Fibroblast of peridontal ligament (primary cell): ENCODE measurements around the gene YBX3.
A peak's percentile ranks its signal among the peaks of the same experiment; 100 is the strongest.
"Not testable (repeated sequence)": the region's sequence is repeated elsewhere in the genome, so short reads cannot be mapped to it uniquely, and the experiment has no call there.

Experiments
- DNase-seq: peaks from one replicate; pipeline ENCODE4 v3.0.0-alpha.2; 2010; ENCODE audit errors: extremely low read depth

YBX3 gene

GRCh38 chr12:10722905-10723746, at the start of gene YBX3:
Gene YBX3 (minus strand): TSS chr12:10723323. CDS start chr12:10723111, 212 bp downstream.
- DNase-seq, result peak; percentile 79

DNA sequence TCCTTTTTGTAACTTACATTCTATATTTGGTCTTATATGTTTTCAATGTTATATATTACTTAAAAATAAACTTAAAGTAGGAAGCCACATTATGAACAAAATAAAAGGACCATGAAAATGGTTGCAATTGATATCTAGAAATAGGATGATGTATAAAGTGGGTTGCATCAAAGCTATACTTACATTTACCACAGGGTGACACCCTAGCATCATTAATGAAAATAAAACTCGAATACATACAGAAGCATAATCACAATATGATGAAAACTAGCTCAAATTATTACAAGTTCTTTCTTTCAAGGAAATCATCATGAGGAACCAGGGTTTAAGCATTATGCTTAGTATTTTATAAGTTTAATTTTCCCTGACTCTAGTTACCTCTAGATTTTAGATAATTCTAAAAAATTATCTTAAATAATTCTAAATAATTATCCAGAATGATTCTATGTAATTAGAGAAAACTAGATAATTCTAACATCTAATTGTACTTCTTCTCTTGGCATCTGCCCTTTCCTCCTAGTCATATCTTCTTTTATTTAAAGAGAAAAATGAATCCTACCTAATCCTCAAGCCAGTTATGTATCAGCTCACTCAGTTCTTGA, 48.1 kb upstream of the YBX3 start:
- DNase-seq, result peak; percentile 70

DNA sequence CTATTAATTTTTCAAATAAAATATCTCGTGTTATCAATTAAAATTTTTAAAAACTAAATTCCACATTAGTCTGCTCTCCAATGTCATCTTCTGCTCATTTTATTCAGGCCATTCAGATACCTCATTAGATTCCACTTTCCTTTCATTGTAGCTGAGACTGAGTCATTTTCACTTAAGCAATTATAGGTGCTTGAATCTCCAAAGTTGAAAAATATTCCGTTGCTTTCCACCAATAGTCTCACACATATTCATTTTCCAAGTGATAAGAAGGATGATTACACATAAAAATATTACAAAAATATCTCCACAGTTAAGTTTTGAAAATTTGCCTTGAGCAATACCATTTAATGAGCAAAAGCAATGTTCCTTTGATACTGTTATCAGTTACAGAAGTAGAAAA, 36.5 kb upstream of the YBX3 start:
- no peak for DNase-seq

DNA sequence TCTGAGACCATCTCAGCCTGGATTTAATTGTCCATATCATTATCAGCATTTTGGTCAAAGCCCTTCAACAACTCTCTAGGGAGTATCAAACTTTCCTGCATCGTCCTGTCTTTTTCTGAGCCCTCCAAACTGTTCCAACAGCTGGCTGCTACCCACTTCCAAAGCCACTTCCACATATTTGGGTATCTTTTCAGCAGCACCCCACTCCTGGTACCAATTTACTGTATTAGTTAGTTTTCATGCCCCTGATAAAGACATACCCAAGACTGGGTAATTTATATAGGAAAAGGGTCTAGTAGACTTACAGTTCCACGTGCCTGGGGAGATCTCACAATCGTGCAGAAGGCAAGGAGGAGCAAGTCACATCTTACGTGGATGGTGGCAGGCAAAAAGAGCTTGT, 33.1 kb upstream of the YBX3 start:
- DNase-seq, result no peak

DNA sequence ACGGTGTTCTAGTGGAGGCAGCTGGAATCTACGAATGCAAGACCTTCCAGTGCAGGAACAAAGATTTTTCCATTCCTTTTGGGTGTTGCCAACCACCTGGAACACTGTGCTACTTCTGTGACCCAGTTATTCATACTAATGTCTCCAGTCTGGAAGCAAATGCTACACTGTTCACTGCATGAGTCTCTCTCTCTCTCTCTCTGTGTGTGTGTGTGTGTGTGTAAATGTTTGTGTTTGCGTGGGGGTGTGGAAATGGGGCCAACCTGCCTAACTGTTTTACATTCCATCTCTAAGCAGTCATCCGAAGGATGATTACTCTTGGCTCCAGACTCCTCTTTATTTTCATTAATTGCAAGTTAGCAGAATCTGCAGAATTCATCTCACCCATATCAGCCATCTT, 29.9 kb upstream of the YBX3 start:
- DNase-seq, result no peak

DNA sequence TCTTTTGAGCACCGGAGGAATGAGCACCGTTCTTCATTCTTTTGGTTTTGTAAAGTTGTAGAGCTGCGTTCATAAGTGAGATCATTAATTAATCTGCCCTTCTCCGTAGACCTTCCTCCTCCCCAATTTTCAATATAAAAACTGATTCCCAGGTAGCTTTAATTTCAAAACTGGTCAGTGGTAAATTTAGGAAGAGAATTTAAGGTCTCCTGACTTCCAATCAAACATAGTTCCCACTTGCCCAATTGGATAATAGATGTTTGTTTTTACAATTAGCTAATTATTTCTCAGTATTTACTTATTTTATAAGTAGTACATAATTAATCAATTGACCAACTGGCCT, 27.2 kb upstream of the YBX3 start:
- DNase-seq, result no peak

DNA sequence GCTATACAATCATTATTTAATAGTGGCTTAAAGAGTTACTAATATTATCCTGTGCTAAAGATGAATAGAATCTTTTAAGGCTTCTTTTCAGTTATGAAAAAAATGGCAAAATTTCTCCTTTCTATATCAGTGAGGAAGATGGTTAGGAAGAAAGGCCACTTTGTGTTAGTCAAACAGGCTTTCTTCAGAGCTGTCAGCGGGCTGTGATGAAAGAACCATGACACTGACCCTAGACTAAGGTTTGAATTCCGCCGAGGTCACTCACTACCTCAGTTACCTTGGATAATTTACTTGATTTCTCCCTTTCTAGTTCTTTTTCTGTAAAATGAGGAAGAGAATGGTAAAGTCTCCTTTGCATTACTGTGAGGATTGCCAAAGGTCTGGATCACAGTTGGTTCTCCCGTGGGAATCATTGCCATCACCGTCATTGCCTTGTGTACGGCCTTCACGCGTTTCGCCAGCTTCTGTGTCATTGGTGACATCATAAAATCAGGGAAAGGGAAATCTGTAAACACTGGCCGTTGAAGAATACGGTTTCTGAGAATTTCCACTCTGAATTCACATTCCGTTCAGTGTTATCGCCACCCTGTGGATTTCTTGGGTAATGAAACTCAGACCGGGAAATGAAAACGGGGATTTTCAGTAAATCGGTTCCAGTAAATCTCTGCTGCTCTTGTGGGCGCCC, 26.7 kb upstream of the YBX3 start:
- DNase-seq, result peak; percentile 99

GRCh38 chr12:10747730-10748129, 24.6 kb upstream of the YBX3 start:
- DNase-seq, result no peak

DNA sequence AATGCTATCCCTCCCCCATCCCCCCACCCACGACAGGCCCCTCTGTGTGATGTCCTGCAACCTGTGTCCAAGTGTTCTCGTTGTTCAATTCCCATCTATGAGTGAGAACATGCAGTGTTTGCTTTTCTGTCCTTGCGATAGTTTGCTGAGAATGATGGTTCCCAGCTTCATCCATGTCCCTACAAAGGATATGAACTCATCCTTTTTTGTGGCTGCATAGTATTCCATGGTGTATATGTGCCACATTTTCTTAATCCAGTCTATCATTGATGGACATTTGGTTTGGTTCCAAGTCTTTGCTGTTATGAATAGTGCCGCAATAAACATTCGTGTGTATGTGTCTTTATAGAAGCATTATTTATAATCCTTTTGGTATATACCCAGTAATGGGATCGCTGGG, 20.3 kb upstream of the YBX3 start:
- DNase-seq, result not testable (repeated sequence)

DNA sequence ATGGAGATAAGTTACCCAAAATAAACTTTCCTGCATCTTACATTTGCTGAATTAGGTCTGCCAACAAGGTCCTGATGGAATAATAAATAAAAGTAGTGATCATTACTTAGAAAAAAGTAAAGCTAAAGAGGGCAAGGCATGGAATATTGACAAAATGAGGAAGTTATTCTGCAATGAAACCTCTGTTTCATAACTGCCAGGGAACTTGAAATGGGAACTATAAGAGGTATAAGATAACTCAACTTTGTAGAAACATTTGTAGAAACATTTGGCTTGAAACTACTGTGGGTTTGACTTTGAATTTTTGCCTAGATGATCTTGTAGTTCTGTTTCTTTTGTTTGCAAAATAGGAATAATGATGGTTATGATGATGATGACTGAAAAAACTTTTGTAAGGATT, 18.7 kb upstream of the YBX3 start:
- DNase-seq, result no peak

- DNase-seq, result no peak
Observed at GRCh38 chr12:10740182-10740581, 17.1 kb upstream of the YBX3 start.

DNA sequence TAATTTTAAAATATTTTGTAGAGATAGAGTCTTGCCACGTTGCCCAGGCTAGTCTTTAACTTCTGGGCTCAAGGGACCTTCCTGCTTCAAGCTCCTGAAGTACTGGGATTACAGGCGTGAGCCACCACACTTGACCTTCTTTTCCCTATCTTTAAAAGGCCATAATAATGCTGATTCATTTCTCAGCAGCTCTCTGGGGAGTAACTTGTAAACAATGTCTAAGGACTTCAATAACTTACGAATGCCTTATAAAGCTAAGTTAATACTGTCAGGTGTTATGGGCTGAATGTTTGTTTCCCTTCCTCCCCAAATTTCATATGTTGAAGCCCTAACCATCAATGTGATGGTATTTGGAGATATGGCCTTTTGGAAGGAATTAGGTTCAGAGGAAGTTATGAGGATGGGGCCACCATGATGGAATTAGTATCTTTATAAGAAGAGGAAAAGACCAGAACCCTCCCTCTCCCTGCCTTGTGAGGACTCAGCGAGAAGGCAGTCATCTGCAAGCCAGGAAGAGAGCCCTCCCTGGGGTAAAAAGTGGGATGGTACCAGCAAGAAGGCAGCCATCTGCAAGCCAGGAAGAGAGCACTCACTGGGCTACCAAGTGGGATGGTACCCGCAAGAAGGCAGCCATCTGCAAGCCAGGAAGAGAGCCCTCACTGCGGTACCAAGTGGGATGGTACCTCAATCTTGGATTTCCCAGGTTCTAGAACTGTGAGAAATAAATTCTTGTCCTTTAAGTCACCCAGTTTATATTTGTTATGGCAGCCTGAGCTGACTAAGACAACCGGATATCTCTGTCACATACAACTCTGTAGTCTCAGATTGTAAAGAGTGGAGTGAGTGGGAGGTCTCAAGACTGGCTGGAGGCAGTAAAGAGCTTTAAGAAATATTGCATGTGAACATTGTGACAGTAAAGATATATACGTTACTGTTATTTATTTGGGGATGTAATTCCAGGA, 16.3 kb upstream of the YBX3 start:
- no peak for DNase-seq

GRCh38 chr12:10737249-10737648, 14.1 kb upstream of the YBX3 start:
- DNase-seq, result no peak

DNA sequence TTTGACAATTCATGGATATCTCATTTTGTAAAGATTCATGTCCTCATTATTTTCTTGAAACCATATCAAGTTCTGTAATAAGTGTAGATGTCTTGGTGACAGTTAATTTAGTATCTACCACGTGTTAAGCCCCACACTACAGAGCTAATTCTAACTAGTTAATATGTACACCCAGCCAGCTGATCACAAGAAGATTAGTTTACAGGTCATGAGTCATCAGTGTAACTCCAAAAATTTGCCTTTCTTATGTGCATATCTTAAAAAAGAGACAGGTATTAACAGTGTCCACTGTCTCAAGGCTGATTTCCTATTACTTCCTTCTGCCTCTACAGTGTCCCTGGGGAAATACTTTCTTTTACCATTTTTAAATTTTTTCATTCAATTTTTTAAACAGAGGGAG, 13.3 kb upstream of the YBX3 start:
- DNase-seq, result no peak

DNA sequence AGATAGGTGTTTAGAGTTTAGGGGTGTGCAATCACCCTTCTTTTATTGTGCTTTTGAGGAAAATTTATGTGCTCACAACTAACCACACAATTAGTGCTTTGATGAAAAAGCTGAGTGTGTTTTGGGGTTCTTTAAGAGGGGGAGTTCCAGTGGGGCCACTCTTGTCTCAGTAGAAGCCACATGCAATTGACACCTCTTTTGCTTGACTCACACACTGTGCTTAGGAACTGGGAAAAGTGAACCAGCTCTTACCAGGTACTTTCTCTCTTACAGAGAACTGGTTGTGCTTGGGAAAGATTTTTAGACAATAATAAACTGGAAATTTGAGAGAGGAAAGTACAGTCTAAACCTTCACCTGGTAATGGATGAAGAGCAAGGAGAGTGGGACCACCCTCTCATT, 12.3 kb upstream of the YBX3 start:
- DNase-seq, result no peak

GRCh38 chr12:10732549-10732948, 9.4 kb upstream of the YBX3 start:
- no peak for DNase-seq

- no peak for DNase-seq
Observed at GRCh38 chr12:10732066-10732465, 8.9 kb upstream of the YBX3 start.

DNA sequence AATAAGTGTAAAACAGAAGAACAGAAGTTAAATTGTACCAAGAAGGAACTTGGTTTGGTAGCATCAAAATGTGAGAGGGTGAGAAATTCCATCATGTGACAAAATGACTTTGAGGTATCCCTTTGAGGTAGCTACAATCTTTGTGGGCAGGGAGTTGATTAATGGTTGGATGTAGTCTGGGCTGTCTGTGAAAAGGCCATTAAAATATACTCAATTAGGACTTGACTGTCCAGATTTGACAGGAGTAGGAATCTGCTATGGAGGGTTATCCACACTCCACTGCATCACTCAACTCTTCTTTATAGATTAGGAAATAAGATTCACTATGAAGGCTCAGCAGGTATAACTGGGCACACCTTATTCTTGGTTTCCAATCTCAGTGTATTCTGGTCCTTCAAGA, 7.4 kb upstream of the YBX3 start:
- no peak for DNase-seq

- no peak for DNase-seq
Observed at GRCh38 chr12:10728091-10728490, 5.0 kb upstream of the YBX3 start.

- no peak for DNase-seq
Observed at GRCh38 chr12:10726945-10727344, 3.8 kb upstream of the YBX3 start.

GRCh38 chr12:10725003-10725402, 1.9 kb upstream of the YBX3 start:
- no peak for DNase-seq

- DNase-seq, result peak; percentile 52
Observed at GRCh38 chr12:10722502-10722904, 620 bp downstream of the YBX3 start.
